Central memory CD8-positive, alpha-beta T cell (primary cell): ENCODE results near the gene STEAP4.

Experiments
- ATAC-seq: fragments of 150-1000 bp; cut with Tn5 transposase; replicated peaks from 2 replicates; pipeline ENCODE4 v1.10.0; 2022; ENCODE audit warnings: mild to moderate bottlenecking, moderate FRiP score, moderate number of reproducible peaks; ENCODE audit not compliant: poor library complexity, severe bottlenecking; ENCODE audit errors: extremely low read depth
- DNase-seq, 2 donors: peaks; one replicate each; pipeline ENCODE4 v3.0.0; 2021; ENCODE audit warnings: low spot score in 2 of 2
- H3K27ac Mint-ChIP-seq: one replicate; pipeline ENCODE4 v1.8.0; 2022; ENCODE audit warnings: low read depth, mild to moderate bottlenecking, moderate library complexity, mixed read lengths
- H3K27me3 Mint-ChIP-seq: one replicate; pipeline ENCODE4 v1.8.0; 2022; ENCODE audit warnings: mixed read lengths
- H3K36me3 Mint-ChIP-seq: one replicate; pipeline ENCODE4 v1.8.0; 2022; ENCODE audit warnings: mild to moderate bottlenecking, moderate library complexity, mixed read lengths; ENCODE audit not compliant: insufficient read depth
- H3K4me1 Mint-ChIP-seq: one replicate; pipeline ENCODE4 v1.8.0; 2022; ENCODE audit warnings: mixed read lengths
- H3K4me3 Mint-ChIP-seq: one replicate; pipeline ENCODE4 v1.8.0; 2022; ENCODE audit warnings: mild to moderate bottlenecking, moderate library complexity, mixed read lengths
- H3K9me3 Mint-ChIP-seq: one replicate; pipeline ENCODE4 v1.8.0; 2022; ENCODE audit warnings: mixed read lengths

STEAP4 gene

DNA sequence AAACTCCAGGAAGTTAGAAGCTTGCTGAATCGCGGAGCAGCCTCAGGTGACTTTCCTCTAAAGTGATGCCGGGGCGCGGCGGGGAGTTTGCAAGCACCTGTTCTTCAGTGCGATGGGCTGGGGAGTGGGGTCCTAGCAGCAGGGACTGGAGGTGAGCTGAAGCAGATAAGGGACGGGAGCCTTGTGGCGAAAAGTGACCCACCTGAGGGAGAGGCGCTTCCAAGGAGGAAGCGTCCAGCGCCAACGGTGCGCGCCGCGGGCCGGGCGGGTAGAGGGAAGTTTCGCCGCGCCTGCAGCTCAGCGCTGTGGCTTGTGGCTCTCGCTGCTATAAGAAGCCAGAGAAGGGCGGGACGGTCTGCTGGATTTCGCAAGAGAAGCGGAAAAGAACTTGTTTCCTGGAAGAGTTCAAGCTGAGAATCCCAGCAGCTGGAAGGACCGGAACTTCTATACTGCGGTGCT lies at the start of gene STEAP4:
Gene STEAP4 (minus strand): TSS at position 305 of the 459 bp plus-strand sequence. CDS start 22,625 bp downstream, outside the sequence.
- no peaks in the 10 kb centered on the region for H3K4me1 Mint-ChIP-seq
- no peaks in the 10 kb centered on the region for H3K9me3 Mint-ChIP-seq
- H3K36me3 Mint-ChIP-seq = no peaks in the 10 kb centered on the region
- H3K27ac Mint-ChIP-seq = no peak within 1 kb of the TSS
- H3K4me3 Mint-ChIP-seq = no peak within 1 kb of the TSS
- DNase-seq = no peak
- peaks cover 49% of the 10 kb centered on the region for H3K27me3 Mint-ChIP-seq
- no peak for ATAC-seq

DNA sequence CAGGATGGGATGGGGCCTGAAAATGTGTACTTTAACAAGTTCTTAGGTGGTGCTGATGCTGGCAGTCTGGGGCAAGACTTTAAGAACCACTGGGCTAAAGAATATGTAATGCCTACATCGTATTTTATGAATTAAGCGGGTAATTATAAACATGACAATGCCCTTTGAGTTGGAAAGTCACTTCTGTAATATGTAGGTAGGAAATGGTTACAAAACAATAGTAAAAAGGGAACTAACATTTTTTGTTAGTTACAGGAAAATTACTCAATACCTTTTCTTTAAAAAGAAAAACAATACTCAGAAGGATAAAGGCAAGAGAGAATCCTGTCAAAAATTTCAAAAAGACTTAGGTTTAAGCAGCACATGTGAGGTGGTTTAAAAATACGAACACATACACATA lies 48.3 kb upstream of the STEAP4 start:
- ATAC-seq = no peak
- peaks cover 20% of the 10 kb centered on the region for H3K27me3 Mint-ChIP-seq
- DNase-seq = no peak
- no peaks in the 10 kb centered on the region for H3K36me3 Mint-ChIP-seq
- no peak overlapping the region for H3K4me3 Mint-ChIP-seq
- no peaks in the 10 kb centered on the region for H3K9me3 Mint-ChIP-seq
- peaks cover 6% of the 10 kb centered on the region for H3K4me1 Mint-ChIP-seq
- H3K27ac Mint-ChIP-seq = no peak overlapping the region

DNA sequence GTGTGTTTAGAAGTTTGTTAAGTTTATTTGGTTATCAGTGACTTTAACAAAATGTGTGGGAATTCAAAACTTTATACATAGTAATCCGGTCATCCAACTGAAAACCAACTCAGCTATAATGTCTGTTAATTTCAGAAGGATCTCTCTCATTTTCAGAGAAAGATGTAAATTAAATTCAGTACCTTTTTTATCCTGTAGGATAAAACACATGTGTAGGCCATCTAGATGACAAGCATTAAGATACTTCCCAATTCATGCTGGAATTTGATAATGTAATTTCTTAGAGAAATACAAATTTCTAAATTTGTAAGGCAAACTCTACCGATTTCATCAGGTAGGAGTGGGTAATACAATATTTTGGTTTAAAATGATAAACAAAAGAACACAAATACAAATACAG lies 43.4 kb upstream of the STEAP4 start:
- peaks cover 35% of the 10 kb centered on the region for H3K27me3 Mint-ChIP-seq
- ATAC-seq = no peak
- H3K4me1 Mint-ChIP-seq = no peaks in the 10 kb centered on the region
- DNase-seq = no peak
- no peak overlapping the region for H3K27ac Mint-ChIP-seq
- no peaks in the 10 kb centered on the region for H3K36me3 Mint-ChIP-seq
- no peak overlapping the region for H3K4me3 Mint-ChIP-seq
- no peaks in the 10 kb centered on the region for H3K9me3 Mint-ChIP-seq

DNA sequence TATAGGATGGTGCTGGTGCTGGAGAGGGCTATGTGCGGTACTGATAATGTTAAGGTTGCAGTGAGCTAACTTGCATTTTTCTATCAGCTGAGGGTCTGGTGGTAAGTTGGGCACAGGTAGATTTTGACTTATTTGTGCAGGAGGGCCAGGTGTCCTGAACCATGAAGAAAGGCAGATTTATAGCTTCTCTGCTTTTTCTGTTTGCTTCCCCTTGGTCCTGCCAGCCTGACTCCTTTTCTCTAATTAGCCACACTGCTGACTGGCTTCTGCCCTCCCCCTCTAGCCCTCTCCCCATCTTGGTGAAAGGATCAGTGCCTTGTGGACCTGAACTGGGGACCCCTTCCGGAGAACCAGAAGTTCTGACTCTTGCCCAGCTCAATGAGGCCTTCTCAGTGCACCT lies 40.8 kb upstream of the STEAP4 start:
- no peak overlapping the region for H3K4me3 Mint-ChIP-seq
- no peaks in the 10 kb centered on the region for H3K9me3 Mint-ChIP-seq
- no peak for ATAC-seq

DNA sequence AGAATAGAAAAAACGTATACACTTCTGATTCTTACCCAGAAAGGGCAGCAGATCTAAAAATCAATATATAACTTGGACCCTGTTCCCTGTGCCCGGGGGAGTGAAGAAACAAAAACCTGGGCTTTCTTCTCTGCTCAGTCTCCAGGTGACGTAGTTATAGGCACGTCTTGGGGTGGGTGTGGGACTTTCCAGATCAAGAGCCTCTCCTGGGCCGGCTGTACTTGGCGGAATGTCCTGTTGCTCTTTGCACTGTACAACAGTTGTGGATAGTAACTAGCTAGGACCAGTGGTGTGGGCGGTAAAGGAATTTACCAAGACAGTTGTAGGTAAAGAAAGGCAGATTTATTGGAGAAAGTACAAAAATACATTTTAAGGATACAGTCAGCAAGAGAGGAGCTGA lies 40.4 kb upstream of the STEAP4 start:
- no peaks in the 10 kb centered on the region for H3K36me3 Mint-ChIP-seq
- peaks cover 48% of the 10 kb centered on the region for H3K27me3 Mint-ChIP-seq
- no peak overlapping the region for H3K4me3 Mint-ChIP-seq
- H3K9me3 Mint-ChIP-seq = no peaks in the 10 kb centered on the region
- no peak for DNase-seq
- no peak overlapping the region for H3K27ac Mint-ChIP-seq
- H3K4me1 Mint-ChIP-seq = no peaks in the 10 kb centered on the region
- no peak for ATAC-seq

More for the DNA sequence above, 40.8 kb upstream of the STEAP4 start:
- Mint-ChIP-seq H3K27me3 (peaks cover 44% of the 10 kb centered on the region), H3K27ac (no peak overlapping the region), H3K4me1 (no peaks in the 10 kb centered on the region), H3K36me3 (no peaks in the 10 kb centered on the region)
- DNase-seq = no peak

DNA sequence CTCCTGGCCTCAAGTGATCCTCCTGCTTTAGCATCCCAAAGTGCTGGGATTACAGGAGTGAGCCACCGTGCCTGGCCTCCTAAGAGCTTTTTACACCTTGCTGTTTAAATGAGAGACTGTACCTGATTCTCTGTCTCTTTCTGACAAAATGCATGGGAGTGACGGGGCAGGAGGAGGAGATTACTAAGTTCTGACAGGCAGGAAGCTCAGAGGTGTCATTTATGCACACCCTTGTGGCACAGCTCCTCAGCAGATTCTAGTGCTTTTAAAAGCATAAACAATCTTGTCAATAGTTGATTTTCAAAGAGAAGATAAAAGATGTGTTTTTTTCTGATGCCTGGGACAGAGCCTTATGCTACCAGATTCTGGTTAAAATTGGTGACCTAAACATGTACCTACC lies 39.7 kb upstream of the STEAP4 start:
- no peak for DNase-seq

DNA sequence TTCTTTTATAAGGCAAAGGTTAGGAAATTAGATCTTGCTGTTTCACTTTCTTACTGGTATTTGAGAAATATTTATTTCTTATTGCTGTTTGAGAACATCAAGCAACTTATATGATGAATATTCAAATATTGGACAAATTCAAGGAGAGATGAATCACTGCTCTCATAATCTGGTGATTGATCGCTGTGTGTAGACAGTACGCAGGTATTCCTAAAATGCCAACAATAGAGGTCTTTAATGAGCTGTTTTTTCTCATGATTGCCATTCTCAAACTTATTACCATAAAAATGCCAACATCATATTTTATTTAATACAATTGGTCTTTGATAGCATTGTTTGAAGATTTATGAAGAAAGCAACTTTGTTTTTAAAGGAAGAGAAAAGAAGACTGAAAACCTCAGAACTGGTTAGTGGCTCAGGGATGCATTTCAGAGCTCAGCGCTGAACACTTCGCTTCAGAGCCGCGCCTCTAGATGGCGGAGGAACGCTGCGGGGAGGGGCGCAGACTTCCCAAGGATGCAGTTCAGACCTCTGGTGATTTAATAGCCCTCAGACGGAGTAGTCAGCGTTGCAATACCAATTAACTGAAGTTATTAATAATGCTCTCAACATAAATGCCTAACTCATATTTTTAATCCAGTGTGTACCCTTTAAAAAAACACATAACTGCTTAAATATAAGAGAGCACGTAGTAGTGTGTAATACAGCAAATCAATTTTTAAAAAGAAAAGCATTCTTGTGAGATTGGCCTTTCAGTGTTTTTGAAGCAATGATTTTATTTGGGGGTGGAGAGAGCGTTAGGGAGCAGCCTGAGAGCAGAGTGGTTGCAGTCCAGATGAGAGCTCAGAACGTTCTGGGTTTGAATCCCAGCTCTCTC lies 38.5 kb upstream of the STEAP4 start:
- H3K27me3 Mint-ChIP-seq = peaks cover 51% of the 10 kb centered on the region
- no peaks in the 10 kb centered on the region for H3K4me1 Mint-ChIP-seq
- no peaks in the 10 kb centered on the region for H3K36me3 Mint-ChIP-seq
- H3K9me3 Mint-ChIP-seq = no peaks in the 10 kb centered on the region
- H3K4me3 Mint-ChIP-seq = no peak overlapping the region
- ATAC-seq = no peak
- H3K27ac Mint-ChIP-seq = no peak overlapping the region
- DNase-seq = no peak

More for the DNA sequence above, 39.7 kb upstream of the STEAP4 start:
- Mint-ChIP-seq H3K27ac (no peak overlapping the region), H3K9me3 (no peaks in the 10 kb centered on the region), H3K36me3 (no peaks in the 10 kb centered on the region), H3K4me1 (no peaks in the 10 kb centered on the region), H3K4me3 (no peak overlapping the region), H3K27me3 (peaks cover 48% of the 10 kb centered on the region)
- no peak for ATAC-seq

DNA sequence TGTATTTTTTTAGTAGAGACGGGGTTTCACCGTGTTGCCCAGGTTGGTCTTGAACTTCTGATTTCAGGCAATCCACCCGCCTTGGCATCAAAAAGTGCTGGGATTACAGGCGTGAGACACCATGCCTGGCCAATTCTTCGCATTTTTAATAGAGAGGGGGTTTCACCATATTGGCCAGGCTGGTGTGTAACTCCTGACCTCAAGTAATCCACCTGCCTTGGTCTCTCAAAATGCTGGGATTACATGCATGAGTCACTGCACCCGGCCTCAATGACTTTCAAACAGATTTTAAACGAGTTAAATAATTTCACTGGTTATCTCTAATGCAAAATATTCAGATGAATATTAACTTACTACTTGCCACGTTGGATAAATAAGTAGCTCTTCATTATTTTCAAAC lies 37.6 kb upstream of the STEAP4 start:
- Mint-ChIP-seq H3K36me3 (no peaks in the 10 kb centered on the region), H3K27me3 (peaks cover 51% of the 10 kb centered on the region), H3K9me3 (no peaks in the 10 kb centered on the region), H3K4me1 (no peaks in the 10 kb centered on the region), H3K27ac (no peak overlapping the region), H3K4me3 (no peak overlapping the region)
- ATAC-seq = no peak
- DNase-seq = no peak

DNA sequence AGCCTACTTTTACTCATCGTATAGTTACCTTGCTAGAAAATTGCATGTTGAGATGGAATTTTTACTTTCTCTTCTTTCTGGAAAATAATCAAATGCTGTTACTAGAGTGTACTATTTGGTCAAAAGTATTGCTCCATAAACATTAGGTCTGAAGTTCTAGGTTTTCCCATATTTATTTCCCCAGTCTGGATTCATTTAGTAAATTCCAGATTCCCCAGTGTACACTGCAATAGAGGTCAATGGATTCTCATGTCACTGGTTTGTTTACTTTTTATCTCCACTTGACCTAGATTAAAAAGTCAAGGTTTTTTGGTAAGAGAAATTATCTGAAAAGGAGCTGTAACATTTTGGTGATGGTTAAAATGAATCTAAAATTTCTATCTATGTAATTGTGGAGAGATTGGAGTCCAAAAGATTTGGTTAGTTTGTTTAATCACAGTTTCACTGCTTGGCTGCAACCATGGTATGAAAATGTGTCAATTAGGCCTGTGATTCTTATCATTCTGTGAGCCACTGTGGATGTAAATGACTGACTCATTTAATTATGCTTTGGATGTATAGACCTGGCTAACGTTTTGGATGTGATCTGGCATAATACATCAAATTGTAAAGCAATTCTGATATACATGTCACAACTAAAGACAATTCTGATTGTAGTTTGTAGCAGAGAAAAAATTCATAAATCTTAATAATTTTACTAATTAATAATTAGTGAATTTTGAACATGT lies 32.7 kb upstream of the STEAP4 start:
- Mint-ChIP-seq H3K27me3 (peaks cover 33% of the 10 kb centered on the region), H3K4me3 (no peak overlapping the region), H3K9me3 (no peaks in the 10 kb centered on the region), H3K36me3 (no peaks in the 10 kb centered on the region), H3K27ac (no peak overlapping the region), H3K4me1 (no peaks in the 10 kb centered on the region)
- DNase-seq (no peak), ATAC-seq (no peak)

DNA sequence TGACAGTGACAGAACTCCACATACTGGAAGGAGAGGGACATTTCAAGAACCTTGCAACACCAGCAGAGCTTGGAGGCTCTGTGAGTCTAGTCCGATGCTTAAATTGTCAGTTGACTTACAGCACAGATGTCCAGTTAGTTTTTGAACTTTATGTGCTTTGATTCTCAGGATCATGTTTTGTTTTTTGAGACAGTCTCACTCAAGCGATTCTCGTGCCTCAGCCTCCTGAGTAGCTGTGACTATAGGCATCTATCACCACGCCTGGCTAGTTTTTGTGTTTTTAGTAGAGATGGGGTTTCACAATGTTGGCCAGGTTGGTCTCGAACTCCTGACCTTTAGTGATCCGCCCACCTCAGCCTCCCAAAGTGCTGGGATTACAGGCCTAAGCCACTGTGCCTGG lies 31.8 kb upstream of the STEAP4 start:
- Mint-ChIP-seq H3K27ac (no peak overlapping the region), H3K4me1 (no peaks in the 10 kb centered on the region), H3K9me3 (no peaks in the 10 kb centered on the region), H3K27me3 (peaks cover 33% of the 10 kb centered on the region), H3K4me3 (no peak overlapping the region), H3K36me3 (no peaks in the 10 kb centered on the region)
- ATAC-seq (no peak), DNase-seq (no peak)

DNA sequence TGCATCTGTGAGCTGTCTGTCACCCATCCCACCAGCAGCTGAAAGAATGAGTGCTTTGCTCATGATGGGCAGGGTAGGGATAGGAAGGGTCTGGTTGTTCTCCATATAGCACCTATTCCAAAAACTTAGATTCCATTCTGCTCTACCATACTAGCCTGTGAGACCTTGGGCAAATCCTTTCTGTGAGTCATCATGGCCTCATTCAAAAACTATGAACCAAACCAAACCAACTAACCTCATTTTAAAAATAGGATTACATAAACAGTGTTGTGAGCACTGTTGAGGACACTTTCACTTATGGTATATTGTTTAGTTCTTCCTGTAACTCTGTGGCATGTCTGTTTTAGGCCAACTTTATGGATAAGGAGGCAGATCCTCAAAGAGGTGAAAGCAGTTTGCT lies 30.9 kb upstream of the STEAP4 start:
- DNase-seq = no peak
- no peak overlapping the region for H3K4me3 Mint-ChIP-seq
- no peak for ATAC-seq

DNA sequence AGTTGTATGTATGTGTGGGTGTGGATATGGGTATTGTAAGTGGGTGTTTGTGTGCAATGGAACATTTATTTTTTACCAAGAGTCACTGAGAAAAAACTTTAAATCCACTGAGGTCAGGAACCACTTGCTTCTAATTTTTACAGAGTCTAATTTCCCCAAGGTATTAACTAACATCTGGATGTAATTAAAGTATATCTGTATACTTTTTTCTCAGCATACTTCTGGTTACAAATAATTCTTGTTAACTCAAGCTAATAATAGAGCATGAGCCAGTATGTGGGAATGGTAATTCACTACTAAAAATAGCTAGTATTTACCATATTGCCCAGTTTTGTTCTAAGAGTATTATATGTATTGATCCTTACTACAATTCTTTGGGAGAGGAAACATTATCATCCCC lies 24.6 kb upstream of the STEAP4 start:
- H3K9me3 Mint-ChIP-seq = no peaks in the 10 kb centered on the region
- no peak overlapping the region for H3K27ac Mint-ChIP-seq
- H3K4me3 Mint-ChIP-seq = no peak overlapping the region
- peaks cover 9% of the 10 kb centered on the region for H3K27me3 Mint-ChIP-seq
- H3K4me1 Mint-ChIP-seq = no peaks in the 10 kb centered on the region
- ATAC-seq = no peak
- H3K36me3 Mint-ChIP-seq = no peaks in the 10 kb centered on the region
- DNase-seq = no peak

More for the DNA sequence above, 30.9 kb upstream of the STEAP4 start:
- Mint-ChIP-seq H3K9me3 (no peaks in the 10 kb centered on the region), H3K36me3 (no peaks in the 10 kb centered on the region), H3K27ac (no peak overlapping the region), H3K27me3 (peaks cover 27% of the 10 kb centered on the region), H3K4me1 (no peaks in the 10 kb centered on the region)
